ENCODE results near the gene TBPL1.
"Not testable (repeated sequence)": the region's sequence is repeated elsewhere in the genome, so short reads cannot be mapped to it uniquely, and the experiment has no call there.

The TBPL1 gene

GRCh38 chr6:133977983-133978895 is 25.2 kb downstream of the TBPL1 start:
- no peak for DNase-seq

- no peak for DNase-seq
These were observed 25.8 kb downstream of the TBPL1 start for GRCh38 chr6:133978896-133979240.

- not testable (repeated sequence) for DNase-seq
These were observed 26.4 kb downstream of the TBPL1 start for GRCh38 chr6:133979269-133979963.

GRCh38 chr6:133980168-133980567 is 27.1 kb downstream of the TBPL1 start:
- DNase-seq: no peak

- no peak for DNase-seq
These were observed 30.3 kb downstream of the TBPL1 start for GRCh38 chr6:133983099-133983939.

- DNase-seq: no peak
These were observed 32.9 kb downstream of the TBPL1 start for GRCh38 chr6:133985970-133986369.

GRCh38 chr6:133986942-133987341 is 33.9 kb downstream of the TBPL1 start:
- no peak for DNase-seq

GRCh38 chr6:133989525-133989924 is 36.5 kb downstream of the TBPL1 start:
- DNase-seq: no peak

GRCh38 chr6:133990321-133990720 is 37.3 kb downstream of the TBPL1 start:
- no peak for DNase-seq

GRCh38 chr6:133991096-133991593 is 38.1 kb downstream of the TBPL1 start:
- DNase-seq: no peak

- DNase-seq: no peak
These were observed 40.1 kb downstream of the TBPL1 start for GRCh38 chr6:133992992-133993680.

GRCh38 chr6:133995296-133995695 is 42.3 kb downstream of the TBPL1 start:
- DNase-seq: no peak

GRCh38 chr6:133995758-133996157 is 42.7 kb downstream of the TBPL1 start:
- no peak for DNase-seq

GRCh38 chr6:133997267-133997666 is 44.2 kb downstream of the TBPL1 start:
- DNase-seq: no peak

GRCh38 chr6:133999305-133999704 is 46.3 kb downstream of the TBPL1 start:
- no peak for DNase-seq

GRCh38 chr6:134000443-134000842 is 47.4 kb downstream of the TBPL1 start:
- no peak for DNase-seq

GRCh38 chr6:134002821-134003220 is 49.8 kb downstream of the TBPL1 start:
- no peak for DNase-seq

GRCh38 chr6:134003542-134003951 is 50.5 kb downstream of the TBPL1 start:
- no peak for DNase-seq

- no peak for DNase-seq
These were observed 51.7 kb downstream of the TBPL1 start for GRCh38 chr6:134004714-134005113.

GRCh38 chr6:134005800-134006199 is 52.8 kb downstream of the TBPL1 start:
- DNase-seq: no peak

GRCh38 chr6:134007077-134007476 is 54.1 kb downstream of the TBPL1 start:
- peak; percentile 29 for DNase-seq

GRCh38 chr6:134009876-134010275 is 56.9 kb downstream of the TBPL1 start:
- DNase-seq: no peak

- no peak for DNase-seq
These were observed 57.4 kb downstream of the TBPL1 start for GRCh38 chr6:134010400-134010799.
